Measurements from ENCODE around the gene PPP4R4. TPM values are rescaled to one million over a fixed set of nuclear protein-coding genes. Genes with fewer than 3 reads are reported as not detected.
A peak's percentile ranks its signal among the peaks of the same experiment; 100 is the strongest.

PPP4R4 gene
- total RNA-seq, 1 experiment from 2014 or later, result 0.88 TPM

- ChIA-PET CTCF (interaction anchor here (1.1 kb wide), 1 partner anchor 40 kb away, joined by 3 read pairs; no protein-coding TSS in a partner anchor), POLR2A (ENCODE audit: low non-redundant PET) (no interaction called here)
- intact Hi-C loops (cut with micrococcal nuclease; ENCODE audit: unreplicated experiment), result no loop called here
- Histone ChIP-seq H3K27ac (ENCODE audit: low read depth, low read length, poor library complexity, severe bottlenecking) (no peak overlapping the region), H3K4me1 (ENCODE audit: insufficient read depth, low read length, poor library complexity, severe bottlenecking) (peaks cover 5% of the 10 kb centered on the region), H3K4me3 (ENCODE audit: low read depth, low read length, poor library complexity, severe bottlenecking) (no peak overlapping the region), H3K27me3 (replicated peaks; ENCODE audit: insufficient read depth, low read depth, low read length, poor library complexity) (peaks cover 46% of the 10 kb centered on the region), H3K9me3 (ENCODE audit: low read depth, low read length, poor library complexity, severe bottlenecking) (no peaks in the 10 kb centered on the region), H3K36me3 (ENCODE audit: insufficient read depth, low read length, poor library complexity, severe bottlenecking) (no peaks in the 10 kb centered on the region)
- DNase-seq (ENCODE audit: low spot score), result no peak
- no TSS peak for BruUV-seq (replicated peaks)
- TF ChIP-seq CTCF (conservative IDR thresholded peaks at IDR 0.05; ENCODE audit: low read depth, low read length), result no peak
- no peak for TF ChIP-seq EZH2 (IDR thresholded peaks at IDR 0.05; ENCODE audit: borderline replicate concordance, low read depth, low read length, poor library complexity, severe bottlenecking)
These were observed 1.6 kb upstream of the PPP4R4 start for GRCh38 chr14:94172545-94172944.

GRCh38 chr14:94173471-94173884 is 644 bp upstream of the PPP4R4 start:
- Histone ChIP-seq H3K9me3 (ENCODE audit: low read depth, low read length, poor library complexity, severe bottlenecking) (no peaks in the 10 kb centered on the region), H3K27me3 (replicated peaks; ENCODE audit: insufficient read depth, low read depth, low read length, poor library complexity) (peaks cover 55% of the 10 kb centered on the region), H3K36me3 (ENCODE audit: insufficient read depth, low read length, poor library complexity, severe bottlenecking) (no peaks in the 10 kb centered on the region), H3K4me3 (ENCODE audit: low read depth, low read length, poor library complexity, severe bottlenecking) (peak overlapping the region; percentile 53), H3K4me1 (ENCODE audit: insufficient read depth, low read length, poor library complexity, severe bottlenecking) (peaks cover 5% of the 10 kb centered on the region), H3K27ac (ENCODE audit: low read depth, low read length, poor library complexity, severe bottlenecking) (no peak overlapping the region)
- TF ChIP-seq EZH2 (IDR thresholded peaks at IDR 0.05; ENCODE audit: borderline replicate concordance, low read depth, low read length, poor library complexity, severe bottlenecking), result no peak
- no peak for TF ChIP-seq CTCF (conservative IDR thresholded peaks at IDR 0.05; ENCODE audit: low read depth, low read length)
- DNase-seq (ENCODE audit: low spot score), result peak; percentile 3
- no TSS peak for BruUV-seq (replicated peaks)
- intact Hi-C loops (cut with micrococcal nuclease; ENCODE audit: unreplicated experiment), result no loop called here
- ChIA-PET CTCF (interaction anchor here (1.1 kb wide), 1 partner anchor 41 kb away, joined by 3 read pairs; no protein-coding TSS in a partner anchor), POLR2A (ENCODE audit: low non-redundant PET) (interaction anchor here (0.6 kb wide), 1 partner anchor 51 kb away, joined by 3 read pairs; no protein-coding TSS in a partner anchor)

GRCh38 chr14:94174604-94175010 is 485 bp downstream of the PPP4R4 start:
- POLR2A ChIA-PET (ENCODE audit: low non-redundant PET), result no interaction called here
- Histone ChIP-seq H3K36me3 (ENCODE audit: insufficient read depth, low read length, poor library complexity, severe bottlenecking) (no peaks in the 10 kb centered on the region), H3K4me1 (ENCODE audit: insufficient read depth, low read length, poor library complexity, severe bottlenecking) (peaks cover 5% of the 10 kb centered on the region), H3K27ac (ENCODE audit: low read depth, low read length, poor library complexity, severe bottlenecking) (no peak overlapping the region), H3K27me3 (replicated peaks; ENCODE audit: insufficient read depth, low read depth, low read length, poor library complexity) (peaks cover 60% of the 10 kb centered on the region), H3K9me3 (ENCODE audit: low read depth, low read length, poor library complexity, severe bottlenecking) (no peaks in the 10 kb centered on the region), H3K4me3 (ENCODE audit: low read depth, low read length, poor library complexity, severe bottlenecking) (peak overlapping the region; percentile 53)
- intact Hi-C loops (cut with micrococcal nuclease; ENCODE audit: unreplicated experiment), result loop anchor here (5.0 kb wide), 1 partner anchor 42 kb away; no protein-coding TSS in a partner anchor
- DNase-seq (ENCODE audit: low spot score), result no peak
- no TSS peak for BruUV-seq (replicated peaks)
- TF ChIP-seq EZH2 (IDR thresholded peaks at IDR 0.05; ENCODE audit: borderline replicate concordance, low read depth, low read length, poor library complexity, severe bottlenecking), result no peak
- TF ChIP-seq CTCF (conservative IDR thresholded peaks at IDR 0.05; ENCODE audit: low read depth, low read length), result no peak
- CTCF ChIA-PET, result no interaction called here
